Measurements from ENCODE around the gene OR13C9. TPM values are rescaled to one million over a fixed set of nuclear protein-coding genes. Genes with fewer than 3 reads are reported as not detected.

OR13C9 gene
- total RNA-seq, 1 donor from 2014 or later = not detected

DNA sequence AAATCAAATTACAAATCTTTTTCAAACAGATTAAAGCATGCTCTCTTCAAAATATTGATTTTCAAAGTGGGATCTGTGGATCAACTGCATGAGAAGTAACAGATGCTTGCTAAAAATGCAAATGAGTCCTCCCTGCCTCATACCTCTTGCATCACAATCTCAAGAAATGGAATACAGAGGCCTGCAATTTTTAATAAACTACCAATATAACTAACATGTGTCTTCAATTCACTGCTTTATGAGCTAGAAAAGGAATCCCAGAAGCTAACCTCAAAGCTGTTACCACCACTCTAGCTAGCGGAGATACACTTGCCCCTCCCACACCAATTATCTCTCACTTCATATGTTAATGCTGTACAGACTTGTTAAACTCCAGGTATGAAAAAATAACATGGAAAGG, 28.4 kb downstream of the OR13C9 start:
- Mint-ChIP-seq H3K27ac (no peak overlapping the region), H3K4me1 (no peaks in the 10 kb centered on the region), H3K36me3 (ENCODE audit: low read depth) (no peaks in the 10 kb centered on the region), H3K4me3 (no peak overlapping the region), H3K27me3 (no peaks in the 10 kb centered on the region), H3K9me3 (peaks cover 7% of the 10 kb centered on the region)
- intact Hi-C loops (cut with micrococcal nuclease) = no loop called here
- POLR2A ChIA-PET = no interaction called here
- DNase-seq = no peak
- CTCF ChIA-PET = no interaction called here
- TF ChIP-seq, protein P1, sequence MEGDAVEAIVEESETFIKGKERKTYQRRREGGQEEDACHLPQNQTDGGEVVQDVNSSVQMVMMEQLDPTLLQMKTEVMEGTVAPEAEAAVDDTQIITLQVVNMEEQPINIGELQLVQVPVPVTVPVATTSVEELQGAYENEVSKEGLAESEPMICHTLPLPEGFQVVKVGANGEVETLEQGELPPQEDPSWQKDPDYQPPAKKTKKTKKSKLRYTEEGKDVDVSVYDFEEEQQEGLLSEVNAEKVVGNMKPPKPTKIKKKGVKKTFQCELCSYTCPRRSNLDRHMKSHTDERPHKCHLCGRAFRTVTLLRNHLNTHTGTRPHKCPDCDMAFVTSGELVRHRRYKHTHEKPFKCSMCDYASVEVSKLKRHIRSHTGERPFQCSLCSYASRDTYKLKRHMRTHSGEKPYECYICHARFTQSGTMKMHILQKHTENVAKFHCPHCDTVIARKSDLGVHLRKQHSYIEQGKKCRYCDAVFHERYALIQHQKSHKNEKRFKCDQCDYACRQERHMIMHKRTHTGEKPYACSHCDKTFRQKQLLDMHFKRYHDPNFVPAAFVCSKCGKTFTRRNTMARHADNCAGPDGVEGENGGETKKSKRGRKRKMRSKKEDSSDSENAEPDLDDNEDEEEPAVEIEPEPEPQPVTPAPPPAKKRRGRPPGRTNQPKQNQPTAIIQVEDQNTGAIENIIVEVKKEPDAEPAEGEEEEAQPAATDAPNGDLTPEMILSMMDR (IDR thresholded peaks at IDR 0.05) = no peak
- no peak for ATAC-seq (ENCODE audit: low read depth)

DNA sequence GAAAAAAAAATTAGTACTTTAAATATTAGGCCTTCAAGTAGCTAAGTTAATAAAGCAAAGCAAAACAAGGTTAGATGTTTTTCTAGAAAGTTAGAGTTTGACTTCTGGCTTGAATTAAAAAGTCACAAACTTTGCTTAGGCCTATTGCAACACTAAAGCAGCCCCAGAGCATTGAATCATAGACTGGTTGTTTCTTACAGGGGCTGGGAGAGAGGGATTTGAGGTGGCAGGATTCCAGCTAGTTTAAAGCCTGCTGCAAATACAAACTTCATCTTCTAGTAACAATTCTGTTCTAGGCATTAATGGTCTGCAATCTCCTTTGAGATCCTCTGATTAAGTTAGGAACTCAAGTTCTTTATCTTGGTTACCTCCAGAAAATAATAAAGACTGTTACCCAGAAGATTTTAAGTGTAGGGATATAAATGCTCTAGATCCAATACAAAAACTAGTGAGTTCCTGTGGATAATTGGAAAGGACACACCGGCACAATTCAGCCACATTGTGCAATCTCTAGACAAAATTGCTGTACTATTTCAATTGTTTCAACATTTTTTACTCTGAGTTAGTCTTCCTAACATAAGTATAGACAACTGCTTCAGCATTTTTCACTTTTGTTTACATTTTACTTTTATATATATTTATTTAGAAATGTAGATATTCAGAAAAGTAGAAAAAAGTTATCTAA, 31.4 kb downstream of the OR13C9 start:
- ATAC-seq (ENCODE audit: low read depth) (no peak), DNase-seq (no peak)
- H3K4me3 Mint-ChIP-seq = no peak overlapping the region
- H3K4me1 Mint-ChIP-seq = no peaks in the 10 kb centered on the region
- no peak overlapping the region for H3K27ac Mint-ChIP-seq
- no peaks in the 10 kb centered on the region for H3K36me3 Mint-ChIP-seq (ENCODE audit: low read depth)
- TF ChIP-seq, protein P1 (IDR thresholded peaks at IDR 0.05) = no peak
- ChIA-PET POLR2A (no interaction called here), CTCF (no interaction called here)
- no peaks in the 10 kb centered on the region for H3K27me3 Mint-ChIP-seq
- H3K9me3 Mint-ChIP-seq = no peaks in the 10 kb centered on the region
- intact Hi-C loops (cut with micrococcal nuclease) = no loop called here

DNA sequence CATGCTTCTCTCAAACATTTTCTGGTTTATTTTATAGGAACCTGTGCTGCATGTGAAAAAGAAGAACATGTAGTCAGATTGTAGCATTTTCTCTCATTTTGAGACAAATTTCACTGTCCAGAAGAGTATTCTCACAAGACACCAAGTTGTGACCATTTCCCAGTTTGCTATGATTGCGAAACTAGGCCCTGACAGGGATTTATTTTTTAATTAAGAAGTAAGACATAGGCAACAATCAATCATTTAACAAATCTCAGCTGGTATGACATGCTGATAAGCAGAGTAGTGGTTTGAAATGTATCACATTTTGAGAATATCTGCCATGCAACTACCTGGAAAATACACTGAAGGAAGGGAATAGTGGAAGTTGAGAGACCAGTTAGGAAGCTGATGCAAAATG, 37.4 kb downstream of the OR13C9 start:
- Mint-ChIP-seq H3K4me3 (no peak overlapping the region), H3K27me3 (no peaks in the 10 kb centered on the region), H3K9me3 (no peaks in the 10 kb centered on the region), H3K4me1 (no peaks in the 10 kb centered on the region), H3K36me3 (ENCODE audit: low read depth) (no peaks in the 10 kb centered on the region), H3K27ac (no peak overlapping the region)
- POLR2A ChIA-PET = no interaction called here
- DNase-seq (no peak), ATAC-seq (ENCODE audit: low read depth) (no peak)
- intact Hi-C loops (cut with micrococcal nuclease) = no loop called here
- CTCF ChIA-PET = no interaction called here
- TF ChIP-seq, protein P1 (IDR thresholded peaks at IDR 0.05) = no peak

DNA sequence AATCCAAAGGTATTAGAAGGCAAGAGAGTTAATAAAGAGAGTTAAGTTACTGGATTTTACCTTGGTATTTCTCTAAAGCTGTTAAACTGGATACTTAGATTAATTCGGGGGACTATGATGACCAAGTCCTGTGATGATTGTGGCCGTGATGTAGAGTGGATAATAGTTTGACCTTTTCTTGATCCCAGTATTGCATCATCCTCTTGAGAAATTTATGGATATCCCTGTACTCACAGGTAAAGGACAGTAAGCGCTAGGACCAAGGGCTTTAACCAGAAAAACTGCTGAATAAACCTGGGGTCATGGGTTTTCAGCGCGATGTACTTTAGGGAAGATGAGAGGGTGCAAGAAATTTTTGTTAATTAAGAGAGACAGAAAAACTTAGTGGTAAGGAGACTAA, 40.7 kb downstream of the OR13C9 start:
- Mint-ChIP-seq H3K36me3 (ENCODE audit: low read depth) (no peaks in the 10 kb centered on the region), H3K4me3 (no peak overlapping the region), H3K4me1 (no peaks in the 10 kb centered on the region), H3K9me3 (peaks cover 11% of the 10 kb centered on the region), H3K27me3 (no peaks in the 10 kb centered on the region), H3K27ac (no peak overlapping the region)
- TF ChIP-seq, protein P1 (IDR thresholded peaks at IDR 0.05) = no peak
- no peak for DNase-seq
- ChIA-PET POLR2A (no interaction called here), CTCF (no interaction called here)
- no peak for ATAC-seq (ENCODE audit: low read depth)
- intact Hi-C loops (cut with micrococcal nuclease) = no loop called here

DNA sequence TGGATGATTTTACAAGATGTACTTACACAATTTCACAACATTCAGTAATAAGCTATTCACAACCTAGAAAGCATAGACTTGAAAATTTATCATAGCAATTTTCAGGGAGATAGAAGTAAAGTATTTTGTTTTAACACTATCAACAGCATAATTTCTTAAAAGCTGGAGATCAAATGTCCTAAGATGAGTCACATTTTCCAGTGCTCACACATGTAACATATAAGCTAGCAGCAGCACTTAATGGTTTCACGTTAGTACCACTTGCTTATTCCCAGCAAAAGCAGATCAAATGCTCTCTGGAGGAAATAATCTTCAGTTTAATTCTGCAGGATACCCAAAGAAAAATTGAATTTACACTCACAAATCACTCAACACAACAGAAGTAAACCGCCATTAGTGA, 42.5 kb downstream of the OR13C9 start:
- Mint-ChIP-seq H3K27ac (no peak overlapping the region), H3K4me3 (no peak overlapping the region), H3K36me3 (ENCODE audit: low read depth) (no peaks in the 10 kb centered on the region), H3K4me1 (no peaks in the 10 kb centered on the region), H3K9me3 (peaks cover 12% of the 10 kb centered on the region), H3K27me3 (no peaks in the 10 kb centered on the region)
- intact Hi-C loops (cut with micrococcal nuclease) = no loop called here
- ChIA-PET CTCF (no interaction called here), POLR2A (no interaction called here)
- ATAC-seq (ENCODE audit: low read depth) (no peak), DNase-seq (no peak)
- TF ChIP-seq, protein P1 (IDR thresholded peaks at IDR 0.05) = no peak
